ENCODE measurements around the gene MRPS18B. TPM values are rescaled to one million over a fixed set of nuclear protein-coding genes. Genes with fewer than 3 reads are reported as not detected.

The MRPS18B gene
- total and polyA plus RNA-seq, 4 donors, result 24.9 to 81.5 (median 53.6) TPM

DNA sequence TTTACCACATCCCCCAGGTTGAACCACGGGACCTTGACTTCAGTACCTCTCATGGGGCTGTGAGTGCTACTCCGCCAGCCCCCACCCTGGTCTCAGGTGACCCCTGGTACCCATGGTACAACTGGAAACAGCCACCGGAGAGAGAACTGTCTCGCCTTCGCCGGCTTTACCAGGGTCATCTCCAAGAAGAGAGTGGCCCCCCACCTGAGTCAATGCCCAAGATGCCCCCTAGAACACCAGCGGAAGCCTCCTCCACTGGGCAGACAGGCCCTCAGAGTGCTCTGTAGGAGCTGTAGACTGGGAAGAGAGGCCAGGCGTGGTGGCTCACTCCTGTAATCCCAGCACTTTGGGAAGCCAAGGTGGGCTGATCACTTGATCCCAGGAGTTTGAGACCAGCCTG lies 7.9 kb downstream of the MRPS18B start:
- TF ChIP-seq, protein P1, sequence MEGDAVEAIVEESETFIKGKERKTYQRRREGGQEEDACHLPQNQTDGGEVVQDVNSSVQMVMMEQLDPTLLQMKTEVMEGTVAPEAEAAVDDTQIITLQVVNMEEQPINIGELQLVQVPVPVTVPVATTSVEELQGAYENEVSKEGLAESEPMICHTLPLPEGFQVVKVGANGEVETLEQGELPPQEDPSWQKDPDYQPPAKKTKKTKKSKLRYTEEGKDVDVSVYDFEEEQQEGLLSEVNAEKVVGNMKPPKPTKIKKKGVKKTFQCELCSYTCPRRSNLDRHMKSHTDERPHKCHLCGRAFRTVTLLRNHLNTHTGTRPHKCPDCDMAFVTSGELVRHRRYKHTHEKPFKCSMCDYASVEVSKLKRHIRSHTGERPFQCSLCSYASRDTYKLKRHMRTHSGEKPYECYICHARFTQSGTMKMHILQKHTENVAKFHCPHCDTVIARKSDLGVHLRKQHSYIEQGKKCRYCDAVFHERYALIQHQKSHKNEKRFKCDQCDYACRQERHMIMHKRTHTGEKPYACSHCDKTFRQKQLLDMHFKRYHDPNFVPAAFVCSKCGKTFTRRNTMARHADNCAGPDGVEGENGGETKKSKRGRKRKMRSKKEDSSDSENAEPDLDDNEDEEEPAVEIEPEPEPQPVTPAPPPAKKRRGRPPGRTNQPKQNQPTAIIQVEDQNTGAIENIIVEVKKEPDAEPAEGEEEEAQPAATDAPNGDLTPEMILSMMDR (IDR thresholded peaks at IDR 0.05; ENCODE audit: control extremely low read depth, extremely low read depth), result no peak
- no peak overlapping the region for H3K27ac ChIP-seq (ENCODE audit: low read depth in 1 of 2, low read length in 1 of 2)
- H3K4me3 ChIP-seq, result no peak overlapping the region
- H3K4me1 ChIP-seq (ENCODE audit: control insufficient read depth in 5 of 5, insufficient read depth in 5 of 5, low read length in 5 of 5), result peaks cover 0 to 17% (median 5%) of the 10 kb centered on the region in 5 donors
- no peaks in the 10 kb centered on the region for H3K27me3 ChIP-seq (ENCODE audit: control insufficient read depth in 3 of 3, insufficient read depth in 3 of 3, low read length in 2 of 3)
- H3K36me3 ChIP-seq (ENCODE audit: control insufficient read depth in 4 of 4, insufficient read depth in 4 of 4, low read length in 4 of 4), result peaks cover 19 to 57% (median 24%) of the 10 kb centered on the region in 4 donors
- DNase-seq (no peak), ATAC-seq (ENCODE audit: insufficient read depth, low FRiP score) (no peak)
- 97% methylated on average over 8 of the region's 8 CpGs for WGBS, 2 donors
- H3K9me3 ChIP-seq (ENCODE audit: control insufficient read depth in 4 of 4, insufficient read depth in 3 of 4, low read length in 3 of 4), result no peaks in the 10 kb centered on the region
- no peak overlapping the region for H3K9ac ChIP-seq (ENCODE audit: insufficient read depth in 1 of 2, low read length in 2 of 2)

DNA sequence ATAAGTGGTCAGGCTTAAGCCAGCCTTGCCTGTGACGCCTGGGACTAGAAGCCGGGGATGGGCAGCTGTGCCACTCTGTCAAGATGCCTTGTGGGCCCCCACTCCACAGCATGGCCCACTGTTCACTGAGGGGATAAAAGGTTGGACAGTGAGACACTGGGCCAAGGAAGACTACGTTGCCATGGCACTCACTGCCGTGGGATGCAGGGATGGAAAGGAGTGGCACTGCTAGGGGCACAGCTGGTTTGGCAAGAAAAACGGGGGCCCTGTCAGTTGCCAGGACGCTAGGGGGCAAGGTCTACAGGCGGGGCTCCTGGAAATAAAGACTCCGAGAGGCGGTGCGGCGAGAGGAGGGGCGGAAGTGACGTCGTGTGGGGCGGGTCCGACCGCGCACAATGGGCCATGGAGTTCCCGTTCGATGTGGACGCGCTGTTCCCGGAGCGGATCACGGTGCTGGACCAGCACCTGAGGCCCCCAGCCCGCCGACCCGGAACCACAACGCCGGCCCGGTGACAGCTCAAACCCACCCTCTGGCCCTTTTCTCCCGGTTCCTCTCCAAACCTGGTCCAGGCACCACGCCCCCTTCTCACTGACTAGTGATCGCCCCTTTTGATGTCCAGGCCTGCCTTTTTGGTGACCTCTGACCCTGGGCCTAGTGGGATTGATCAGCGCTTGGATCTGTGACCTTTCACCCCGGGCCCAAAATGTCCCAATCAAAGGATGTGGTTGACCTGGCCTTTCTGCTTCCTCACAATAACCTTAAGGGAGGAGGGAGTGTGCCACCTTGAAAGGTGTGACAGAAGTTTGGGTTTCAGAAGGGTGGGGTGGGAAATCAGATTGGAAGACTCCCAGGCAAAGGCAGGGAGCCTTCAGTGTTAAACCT lies 9.1 kb downstream of the MRPS18B start, which contains the start of gene ATAT1:
ATAT1 (plus strand) TSS at position 391 of the 883 bp plus-strand sequence.
- WGBS, 2 donors, result 3 to 5% methylated on average over 35 to 36 of the region's 36 CpGs
- Histone ChIP-seq H3K36me3 (ENCODE audit: control insufficient read depth in 4 of 4, insufficient read depth in 4 of 4, low read length in 4 of 4) (peaks cover 19 to 56% (median 23%) of the 10 kb centered on the region in 4 donors), H3K9ac (ENCODE audit: insufficient read depth in 1 of 2, low read length in 2 of 2) (peak within 1 kb of the TSS; percentile 99), H3K4me1 (ENCODE audit: control insufficient read depth in 5 of 5, insufficient read depth in 5 of 5, low read length in 5 of 5) (peaks cover 0 to 17% (median 5%) of the 10 kb centered on the region in 5 donors), H3K27ac (ENCODE audit: low read depth in 1 of 2, low read length in 1 of 2) (peak within 1 kb of the TSS; percentile 82 to 92), H3K9me3 (ENCODE audit: control insufficient read depth in 4 of 4, insufficient read depth in 3 of 4, low read length in 3 of 4) (no peaks in the 10 kb centered on the region), H3K27me3 (ENCODE audit: control insufficient read depth in 3 of 3, insufficient read depth in 3 of 3, low read length in 2 of 3) (no peaks in the 10 kb centered on the region), H3K4me3 (peak within 1 kb of the TSS; percentile 56)
- DNase-seq (peak; percentile 90 to 92 (median 90)), ATAC-seq (ENCODE audit: insufficient read depth, low FRiP score) (peak; percentile 83)
- TF ChIP-seq, protein P1 (IDR thresholded peaks at IDR 0.05; ENCODE audit: control extremely low read depth, extremely low read depth), result peak; percentile 13

GRCh38 chr6:30635834-30636233 lies 18.2 kb downstream of the MRPS18B start:
- Histone ChIP-seq H3K27me3 (ENCODE audit: control insufficient read depth in 3 of 3, insufficient read depth in 3 of 3, low read length in 2 of 3) (no peaks in the 10 kb centered on the region), H3K9ac (ENCODE audit: insufficient read depth in 1 of 2, low read length in 2 of 2) (no peak overlapping the region), H3K27ac (ENCODE audit: low read depth in 1 of 2, low read length in 1 of 2) (no peak overlapping the region), H3K36me3 (ENCODE audit: control insufficient read depth in 4 of 4, insufficient read depth in 4 of 4, low read length in 4 of 4) (peaks cover 5 to 27% (median 14%) of the 10 kb centered on the region in 4 donors), H3K4me3 (no peak overlapping the region), H3K4me1 (ENCODE audit: control insufficient read depth in 5 of 5, insufficient read depth in 5 of 5, low read length in 5 of 5) (no peaks in the 10 kb centered on the region), H3K9me3 (ENCODE audit: control insufficient read depth in 4 of 4, insufficient read depth in 3 of 4, low read length in 3 of 4) (no peaks in the 10 kb centered on the region)
- DNase-seq (no peak), ATAC-seq (ENCODE audit: insufficient read depth, low FRiP score) (no peak)
- TF ChIP-seq, protein P1 (IDR thresholded peaks at IDR 0.05; ENCODE audit: control extremely low read depth, extremely low read depth), result no peak
- WGBS, 2 donors, result 97% methylated on average over 3 of the region's 3 CpGs

All from lung (tissue), 12 donors.